GM12878 (cell line): ENCODE results near the gene QSOX2. TPM values are rescaled to one million over a fixed set of nuclear protein-coding genes. Genes with fewer than 3 reads are reported as not detected.

ENCODE experiments used
- ATAC-seq: fragments of 200-7000 bp; cut with Tn5 transposase; 3 replicates; pipeline ENCODE4 v1.9.1; 2020; ENCODE audit warnings: mild to moderate bottlenecking, moderate library complexity
- BruUV-seq: library from RNA; stranded (reverse); fragments of 400-500 nt; replicated peaks from 2 replicates; lab custom pipeline; 2021; lab: Mats Ljungman, UMichigan
- CTCF ChIA-PET: fragments of 300-600 bp; sonication (Branson Sonifier 250); formaldehyde crosslinking; extraction: SDS; loops from one replicate; lab custom pipeline; 2021; ENCODE audit warnings: inconsistent platforms; lab: Yijun Ruan, JAX
- POLR2A ChIA-PET: fragments of 350-600 bp; formaldehyde crosslinking; extraction: SDS; loops from one replicate; lab custom pipeline; 2021; ENCODE audit warnings: inconsistent platforms; lab: Charles Lee
- RAD21 ChIA-PET: fragments of 300-600 bp; sonication (Branson Sonifier 250); formaldehyde crosslinking; loops from one replicate; lab custom pipeline; 2023; ENCODE audit warnings: antibody characterized with exemption; ENCODE audit not compliant: unreplicated experiment; lab: Charles Lee
- SMC1A ChIA-PET: fragments of 300-600 bp; sonication (Branson Sonifier 250); formaldehyde crosslinking; loops from one replicate; lab custom pipeline; 2023; ENCODE audit not compliant: unreplicated experiment, uncharacterized antibody; lab: Charles Lee
- DNase-seq: peaks from one replicate; pipeline ENCODE4 v3.0.0-alpha.2; 2011; ENCODE audit warnings: low read depth, low spot score
- FAIRE-seq: peaks from 3 replicates; lab custom pipeline; 2011; peaks lifted over from hg19 to GRCh38; lab: Jason Lieb, UNC
- H2AFZ ChIP-seq: 2 replicates; pipeline ENCODE4 v1.6.0; 2011; ENCODE audit warnings: low read depth, low read length, control low read depth; ENCODE audit not compliant: control insufficient read depth
- H3K27ac ChIP-seq: 2 replicates; pipeline ENCODE4 v1.5.1; 2011; ENCODE audit warnings: control low read depth; ENCODE audit not compliant: control insufficient read depth, insufficient read depth
- H3K27me3 ChIP-seq, 2 experiments: replicated peaks in 1 of 2; 2 replicates each; pipeline versions ENCODE4 v1.6.0 to v1.6.1; 2011; ENCODE audit warnings: low read length in 1 of 2; ENCODE audit not compliant: control insufficient read depth in 2 of 2, insufficient read depth in 2 of 2
- H3K36me3 ChIP-seq, 2 experiments: 2 replicates each; pipeline ENCODE4 v1.5.1; 2011; ENCODE audit warnings: low read length in 1 of 2; ENCODE audit not compliant: control insufficient read depth in 2 of 2, insufficient read depth in 2 of 2
- H3K4me1 ChIP-seq: 2 replicates; pipeline ENCODE4 v1.6.1; 2011; ENCODE audit warnings: mild to moderate bottlenecking, low read length, moderate library complexity, mixed read lengths; ENCODE audit not compliant: control insufficient read depth, insufficient read depth
- H3K4me2 ChIP-seq: 2 replicates; pipeline ENCODE4 v1.6.0; 2011; ENCODE audit warnings: control low read depth; ENCODE audit not compliant: control insufficient read depth, insufficient read depth
- H3K4me3 ChIP-seq: fragments of 200-600 bp; sonication (generic); 2 replicates; pipeline ENCODE4 v1.5.1; 2016
- H3K79me2 ChIP-seq: 2 replicates; pipeline ENCODE4 v1.6.0; 2011; ENCODE audit warnings: low read length; ENCODE audit not compliant: control insufficient read depth, insufficient read depth
- H3K9ac ChIP-seq: 2 replicates; pipeline ENCODE4 v1.8.0; 2011; ENCODE audit warnings: low read length, control low read depth, mixed read lengths; ENCODE audit not compliant: control insufficient read depth, insufficient read depth
- H3K9me3 ChIP-seq: replicated peaks from 3 replicates; pipeline ENCODE4 v1.5.1; 2011; ENCODE audit warnings: mild to moderate bottlenecking, low read length; ENCODE audit not compliant: control insufficient read depth, insufficient read depth
- H4K20me1 ChIP-seq: 2 replicates; pipeline ENCODE4 v1.6.0; 2011; ENCODE audit not compliant: control insufficient read depth, insufficient read depth
- BCL11A ChIP-seq: IDR thresholded peaks from 2 replicates; pipeline ENCODE4 v1.6.1; 2011; ENCODE audit warnings: low read depth, low read length
- BCLAF1 ChIP-seq: fragments of 450-650 bp; IDR thresholded peaks from 2 replicates; pipeline ENCODE4 v1.6.1; 2017; ENCODE audit warnings: antibody characterized with exemption, mild to moderate bottlenecking, moderate library complexity
- E4F1 ChIP-seq: fragments of 450-650 bp; IDR thresholded peaks from 2 replicates; pipeline ENCODE4 v1.6.1; 2018; ENCODE audit warnings: borderline replicate concordance, mild to moderate bottlenecking; ENCODE audit not compliant: partially characterized antibody
- FOXK2 ChIP-seq: fragments of 450-650 bp; IDR thresholded peaks from 2 replicates; pipeline ENCODE4 v1.6.1; 2017; ENCODE audit warnings: mild to moderate bottlenecking, moderate library complexity
- MTA2 ChIP-seq: fragments of 450-650 bp; IDR thresholded peaks from 2 replicates; pipeline ENCODE4 v1.6.1; 2016; ENCODE audit warnings: low read depth, mild to moderate bottlenecking, moderate library complexity
- NFIC ChIP-seq: IDR thresholded peaks from 2 replicates; pipeline ENCODE4 v1.6.1; 2012; ENCODE audit warnings: low read depth, mild to moderate bottlenecking, inconsistent platforms, low read length, moderate library complexity
- NRF1 ChIP-seq: conservative IDR thresholded peaks from 2 replicates; pipeline ENCODE4 v1.6.1; 2011; ENCODE audit warnings: mild to moderate bottlenecking, low read depth, low read length, improper control_type of control experiment
- RELB ChIP-seq: fragments of 450-650 bp; IDR thresholded peaks from 2 replicates; pipeline ENCODE4 v1.6.1; 2017; ENCODE audit warnings: low read depth, mild to moderate bottlenecking, moderate library complexity
- SIN3A ChIP-seq: IDR thresholded peaks from 2 replicates; pipeline ENCODE4 v1.6.1; 2012; ENCODE audit warnings: low read depth, low read length, improper control_type of control experiment
- YBX1 ChIP-seq: fragments of 450-650 bp; IDR thresholded peaks from 2 replicates; pipeline ENCODE4 v1.6.1; 2016; ENCODE audit warnings: antibody characterized with exemption
- YY1 ChIP-seq: IDR thresholded peaks from 2 replicates; pipeline ENCODE4 v1.6.1; 2011; ENCODE audit warnings: low read depth, mild to moderate bottlenecking, low read length
- ZBTB33 ChIP-seq: fragments of 450-650 bp; IDR thresholded peaks from 2 replicates; pipeline ENCODE4 v1.6.1; 2017; ENCODE audit warnings: mild to moderate bottlenecking
- WGBS: methylation state at CpG from one replicate; pipeline ENCODE4 v1.1.6; 2016; ENCODE audit warnings: low lambda C conversion rate; ENCODE audit not compliant: insufficient replicate concordance, insufficient coverage; ENCODE audit errors: missing lambda C conversion rate; 5-methylcytosine and 5-hydroxymethylcytosine counted together
- in situ Hi-C: fragments of 300-500 bp; cut with MboI; formaldehyde crosslinking; loops from 9 replicates; pipeline ENCODE4 v1.14.3; 2018; ENCODE audit warnings: mixed read lengths
- intact Hi-C: fragments of 100-400 bp; cut with micrococcal nuclease; formaldehyde crosslinking; loops from one replicate; pipeline ENCODE4 v1.14.2; 2022; ENCODE audit not compliant: unreplicated experiment
- polyA plus RNA-seq, 11 experiments: library from polyadenylated mRNA; depleted of rRNA in 4 of 11; unstranded in 6 of 11; stranded (reverse) in 5 of 11; fragments of >200 nt; fragmentation: Nextera tagmentation in 4 of 11; fragmentation: Illumina TruSeq in 1 of 11; extraction: Ambion mirVana in 4 of 11; extraction: Trizol in 1 of 11; gene quantifications; 1 replicate in 1 of 11; 2 replicates in 10 of 11; pipeline versions ENCODE4 v1.2.1 to v1.2.3, GENCODE V29; 2011 to 2016; ENCODE audit warnings: inconsistent platforms in 2 of 11, missing spikeins in 2 of 11, low read depth in 1 of 11
- total RNA-seq, 4 experiments: library from RNA; depleted of rRNA in 3 of 4; stranded (reverse); fragments of >200 nt in 3 of 4; fragmentation: Illumina TruSeq in 1 of 4; extraction: Trizol in 1 of 4; gene quantifications; 2 replicates each; pipeline versions ENCODE4 v1.2.1 to v1.2.3, GENCODE V29; 2013 to 2021

The QSOX2 gene
- total and polyA plus RNA-seq, 10 of the 15 experiments (the other 5 are each of a cell fraction or from before 2014, with no cell fraction given) = 0.34 to 16.1 (median 8.2) TPM

- SMC1A ChIA-PET = no interaction called here
- Histone ChIP-seq H3K36me3 (no peaks in the 10 kb centered on the region), H3K9ac (no peak overlapping the region), H4K20me1 (no peaks in the 10 kb centered on the region), H3K4me3 (no peak overlapping the region), H2AFZ (no peak overlapping the region), H3K27ac (no peak overlapping the region), H3K4me2 (no peak overlapping the region), H3K4me1 (no peaks in the 10 kb centered on the region), H3K9me3 (no peaks in the 10 kb centered on the region), H3K27me3 (peaks cover 0 to 3% of the 10 kb centered on the region in 2 experiments; a peak in 2 of 4 replicates), H3K79me2 (no peaks in the 10 kb centered on the region)
- POLR2A ChIA-PET = interaction anchor here (0.5 kb wide), 1 partner anchor 1345 kb away, joined by 5 read pairs; no protein-coding TSS in a partner anchor
- intact Hi-C loops (no loop called here), in situ Hi-C loops (no loop called here)
- ATAC-seq (no peak), DNase-seq (no peak), FAIRE-seq (no peak)
- 51% methylated on average over 16 of the region's 16 CpGs for WGBS
- RAD21 ChIA-PET = no interaction called here
- BruUV-seq = no TSS peak
- CTCF ChIA-PET = interaction anchor here (1.6 kb wide), 1 partner anchor 11 kb away, joined by 7 read pairs; no protein-coding TSS in a partner anchor
- TF ChIP-seq BCL11A (no peak), NRF1 (no peak), NFIC (no peak), YY1 (no peak), SIN3A (no peak), MTA2 (no peak), FOXK2 (no peak), RELB (no peak), ZBTB33 (no peak), YBX1 (no peak), BCLAF1 (no peak), E4F1 (no peak)
Observed at GRCh38 chr9:136159851-136160250, 85.8 kb downstream of the QSOX2 start.
